ENCODE results near the gene ARID1B.

DNA sequence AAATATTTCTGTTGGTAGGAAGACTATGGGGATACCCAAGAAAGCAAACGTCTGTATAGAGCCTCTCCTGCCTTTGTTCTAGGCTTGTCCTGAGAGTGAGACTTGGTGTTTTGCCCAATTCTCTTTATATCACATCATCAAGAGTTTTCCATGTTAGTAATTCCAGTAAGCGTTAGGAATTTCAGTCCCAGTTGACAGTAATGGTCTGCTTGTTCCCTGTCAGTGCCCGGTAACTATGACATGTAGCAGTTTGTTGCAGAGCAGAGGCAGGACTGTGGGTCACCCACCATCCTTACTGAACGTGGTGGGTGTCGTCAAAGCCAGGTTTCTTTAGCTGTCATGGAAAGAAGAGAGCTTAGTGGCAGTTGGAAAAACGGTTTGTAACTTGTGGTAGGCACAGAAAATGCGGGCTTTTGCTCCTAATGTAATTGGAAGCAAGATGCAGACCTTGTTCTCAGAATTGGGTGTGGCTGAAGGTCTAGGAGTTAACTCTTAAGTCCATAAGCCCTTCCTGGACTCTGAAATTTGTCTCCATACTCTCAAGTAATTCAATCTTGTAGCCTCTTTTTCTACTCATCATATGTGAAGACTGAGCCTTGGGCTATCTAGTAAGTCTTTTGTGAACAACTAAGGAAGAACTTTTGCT lies 357.3 kb downstream of the ARID1B start:
- TF ChIP-seq TAF1 (IDR thresholded peaks at IDR 0.05; ENCODE audit: borderline replicate concordance, low read depth, low read length) (no peak), HDGF (IDR thresholded peaks at IDR 0.05) (no peak), KDM1A (IDR thresholded peaks at IDR 0.05; ENCODE audit: borderline replicate concordance) (no peak), POLR2AphosphoS5 (IDR thresholded peaks at IDR 0.05; ENCODE audit: low read length) (no peak), TBL1XR1 (IDR thresholded peaks at IDR 0.05; ENCODE audit: low read depth, low read length) (no peak), EP300 (IDR thresholded peaks at IDR 0.05; ENCODE audit: borderline replicate concordance in 1 of 2, control insufficient read depth in 1 of 2, low read depth in 2 of 2, low read length in 2 of 2) (no peak)
- TF ChIP-seq, protein P1, sequence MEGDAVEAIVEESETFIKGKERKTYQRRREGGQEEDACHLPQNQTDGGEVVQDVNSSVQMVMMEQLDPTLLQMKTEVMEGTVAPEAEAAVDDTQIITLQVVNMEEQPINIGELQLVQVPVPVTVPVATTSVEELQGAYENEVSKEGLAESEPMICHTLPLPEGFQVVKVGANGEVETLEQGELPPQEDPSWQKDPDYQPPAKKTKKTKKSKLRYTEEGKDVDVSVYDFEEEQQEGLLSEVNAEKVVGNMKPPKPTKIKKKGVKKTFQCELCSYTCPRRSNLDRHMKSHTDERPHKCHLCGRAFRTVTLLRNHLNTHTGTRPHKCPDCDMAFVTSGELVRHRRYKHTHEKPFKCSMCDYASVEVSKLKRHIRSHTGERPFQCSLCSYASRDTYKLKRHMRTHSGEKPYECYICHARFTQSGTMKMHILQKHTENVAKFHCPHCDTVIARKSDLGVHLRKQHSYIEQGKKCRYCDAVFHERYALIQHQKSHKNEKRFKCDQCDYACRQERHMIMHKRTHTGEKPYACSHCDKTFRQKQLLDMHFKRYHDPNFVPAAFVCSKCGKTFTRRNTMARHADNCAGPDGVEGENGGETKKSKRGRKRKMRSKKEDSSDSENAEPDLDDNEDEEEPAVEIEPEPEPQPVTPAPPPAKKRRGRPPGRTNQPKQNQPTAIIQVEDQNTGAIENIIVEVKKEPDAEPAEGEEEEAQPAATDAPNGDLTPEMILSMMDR (IDR thresholded peaks at IDR 0.05 in 2 of 3, conservative IDR thresholded peaks at IDR 0.05 in 1 of 3; ENCODE audit: control insufficient read depth in 2 of 3, extremely low read depth in 1 of 3, insufficient read depth in 1 of 3, low read depth in 3 of 3, low read length in 3 of 3): no peak
- TF ChIP-seq, protein P2, sequence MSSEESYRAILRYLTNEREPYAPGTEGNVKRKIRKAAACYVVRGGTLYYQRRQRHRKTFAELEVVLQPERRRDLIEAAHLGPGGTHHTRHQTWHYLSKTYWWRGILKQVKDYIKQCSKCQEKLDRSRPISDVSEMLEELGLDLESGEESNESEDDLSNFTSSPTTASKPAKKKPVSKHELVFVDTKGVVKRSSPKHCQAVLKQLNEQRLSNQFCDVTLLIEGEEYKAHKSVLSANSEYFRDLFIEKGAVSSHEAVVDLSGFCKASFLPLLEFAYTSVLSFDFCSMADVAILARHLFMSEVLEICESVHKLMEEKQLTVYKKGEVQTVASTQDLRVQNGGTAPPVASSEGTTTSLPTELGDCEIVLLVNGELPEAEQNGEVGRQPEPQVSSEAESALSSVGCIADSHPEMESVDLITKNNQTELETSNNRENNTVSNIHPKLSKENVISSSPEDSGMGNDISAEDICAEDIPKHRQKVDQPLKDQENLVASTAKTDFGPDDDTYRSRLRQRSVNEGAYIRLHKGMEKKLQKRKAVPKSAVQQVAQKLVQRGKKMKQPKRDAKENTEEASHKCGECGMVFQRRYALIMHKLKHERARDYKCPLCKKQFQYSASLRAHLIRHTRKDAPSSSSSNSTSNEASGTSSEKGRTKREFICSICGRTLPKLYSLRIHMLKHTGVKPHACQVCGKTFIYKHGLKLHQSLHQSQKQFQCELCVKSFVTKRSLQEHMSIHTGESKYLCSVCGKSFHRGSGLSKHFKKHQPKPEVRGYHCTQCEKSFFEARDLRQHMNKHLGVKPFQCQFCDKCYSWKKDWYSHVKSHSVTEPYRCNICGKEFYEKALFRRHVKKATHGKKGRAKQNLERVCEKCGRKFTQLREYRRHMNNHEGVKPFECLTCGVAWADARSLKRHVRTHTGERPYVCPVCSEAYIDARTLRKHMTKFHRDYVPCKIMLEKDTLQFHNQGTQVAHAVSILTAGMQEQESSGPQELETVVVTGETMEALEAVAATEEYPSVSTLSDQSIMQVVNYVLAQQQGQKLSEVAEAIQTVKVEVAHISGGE (CRISPR knock-in tag; IDR thresholded peaks at IDR 0.05): no peak
- TF ChIP-seq, protein P3, sequence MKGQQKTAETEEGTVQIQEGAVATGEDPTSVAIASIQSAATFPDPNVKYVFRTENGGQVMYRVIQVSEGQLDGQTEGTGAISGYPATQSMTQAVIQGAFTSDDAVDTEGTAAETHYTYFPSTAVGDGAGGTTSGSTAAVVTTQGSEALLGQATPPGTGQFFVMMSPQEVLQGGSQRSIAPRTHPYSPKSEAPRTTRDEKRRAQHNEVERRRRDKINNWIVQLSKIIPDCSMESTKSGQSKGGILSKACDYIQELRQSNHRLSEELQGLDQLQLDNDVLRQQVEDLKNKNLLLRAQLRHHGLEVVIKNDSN (IDR thresholded peaks at IDR 0.05; ENCODE audit: borderline replicate concordance, extremely low read length, insufficient read depth, low read depth, low read length): no peak
- TF ChIP-seq, protein P4, sequence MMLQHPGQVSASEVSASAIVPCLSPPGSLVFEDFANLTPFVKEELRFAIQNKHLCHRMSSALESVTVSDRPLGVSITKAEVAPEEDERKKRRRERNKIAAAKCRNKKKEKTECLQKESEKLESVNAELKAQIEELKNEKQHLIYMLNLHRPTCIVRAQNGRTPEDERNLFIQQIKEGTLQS (IDR thresholded peaks at IDR 0.05; ENCODE audit: borderline replicate concordance, extremely low read depth, low read depth, low read length): no peak

Data from GM12878 (cell line).